Measurements from ENCODE around the gene RFC1. TPM values are rescaled to one million over a fixed set of nuclear protein-coding genes. Genes with fewer than 3 reads are reported as not detected.

The RFC1 gene
- total and polyA plus RNA-seq, 2 of the 4 experiments (the other 2 are of a cell fraction) = 18.4 to 49.3 TPM

DNA sequence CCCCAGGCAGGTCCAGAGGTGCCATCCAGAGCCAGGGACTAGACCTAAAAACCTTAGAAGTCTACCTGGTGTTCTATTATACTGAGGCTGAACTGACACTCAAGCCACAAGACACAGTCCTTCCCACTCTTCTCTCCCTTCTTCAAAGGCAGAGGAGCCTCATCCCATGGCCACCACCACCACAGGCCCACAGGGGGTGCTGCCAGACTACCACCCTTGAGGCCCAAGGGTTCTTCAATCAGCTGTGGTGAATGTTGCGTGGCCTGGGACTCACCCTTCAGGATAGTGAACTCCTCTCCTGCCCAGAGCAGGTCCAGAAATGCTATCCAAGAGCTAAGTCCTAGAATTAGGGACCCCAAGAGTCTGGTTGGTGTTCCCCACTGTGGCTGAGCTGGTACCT lies 17.5 kb upstream of the RFC1 start:
- Histone ChIP-seq H2AFZ (replicated peaks; ENCODE audit: low read length, poor library complexity) (no peak overlapping the region), H2BK15ac (ENCODE audit: low read depth, low read length) (no peak overlapping the region), H3K14ac (replicated peaks; ENCODE audit: low read depth, low read length) (no peak overlapping the region), H3K18ac (ENCODE audit: low read depth, low read length) (no peak overlapping the region), H4K20me1 (ENCODE audit: insufficient read depth, low read length) (no peaks in the 10 kb centered on the region), H2BK5ac (ENCODE audit: low read depth, low read length, poor library complexity, severe bottlenecking) (no peak overlapping the region), H3K9me1 (ENCODE audit: insufficient read depth, low read length) (no peaks in the 10 kb centered on the region), H3K4me1 (ENCODE audit: control insufficient read depth, insufficient read depth, low read length) (no peaks in the 10 kb centered on the region), H2BK20ac (ENCODE audit: low read depth, low read length) (no peak overlapping the region), H3K9me3 (ENCODE audit: control insufficient read depth, insufficient read depth, low read length) (no peaks in the 10 kb centered on the region), H3K4ac (ENCODE audit: low read depth, low read length) (no peak overlapping the region), H2AK9ac (replicated peaks; ENCODE audit: low read depth, low read length, poor library complexity) (no peak overlapping the region), H4K5ac (ENCODE audit: low read depth, low read length) (no peak overlapping the region), H3K4me3 (ENCODE audit: insufficient read depth, low read depth, low read length) (no peak overlapping the region), H3K27me3 (ENCODE audit: control insufficient read depth, insufficient read depth, low read length) (peaks cover 10% of the 10 kb centered on the region), H4K91ac (ENCODE audit: insufficient read depth, low read depth, low read length) (no peak overlapping the region), H3K27ac (ENCODE audit: insufficient read depth, low read length) (no peak overlapping the region), H3K79me1 (ENCODE audit: low read depth in 1 of 2, low read length in 2 of 2) (no peaks in the 10 kb centered on the region), H4K8ac (ENCODE audit: low read depth in 2 of 2, low read length in 2 of 2) (no peak overlapping the region), H3K23ac (ENCODE audit: low read depth, low read length) (no peak overlapping the region), H3K36me3 (ENCODE audit: control insufficient read depth, insufficient read depth, low read length) (no peaks in the 10 kb centered on the region), H3K9ac (ENCODE audit: low read depth, low read length) (no peak overlapping the region), H3K4me2 (ENCODE audit: low read depth, low read length) (no peak overlapping the region), H3K56ac (ENCODE audit: extremely low read depth, insufficient read depth, low read length) (no peak overlapping the region), H2BK120ac (ENCODE audit: low read depth, low read length) (no peak overlapping the region), H2AK5ac (ENCODE audit: low read depth, low read length) (no peak overlapping the region)
- dilution Hi-C loops (cut with HindIII; ENCODE audit: low sequenced_read_pairs, unreplicated experiment) (no loop called here), intact Hi-C loops (cut with micrococcal nuclease) (no loop called here), in situ Hi-C loops (cut with MboI; ENCODE audit: low sequenced_read_pairs) (no loop called here)
- TF ChIP-seq SMC3 (IDR thresholded peaks at IDR 0.05; ENCODE audit: low read depth, low read length) = no peak
- no peak for TF ChIP-seq CHD1 (IDR thresholded peaks at IDR 0.05; ENCODE audit: low read depth, low read length)
- TF ChIP-seq, protein P1, sequence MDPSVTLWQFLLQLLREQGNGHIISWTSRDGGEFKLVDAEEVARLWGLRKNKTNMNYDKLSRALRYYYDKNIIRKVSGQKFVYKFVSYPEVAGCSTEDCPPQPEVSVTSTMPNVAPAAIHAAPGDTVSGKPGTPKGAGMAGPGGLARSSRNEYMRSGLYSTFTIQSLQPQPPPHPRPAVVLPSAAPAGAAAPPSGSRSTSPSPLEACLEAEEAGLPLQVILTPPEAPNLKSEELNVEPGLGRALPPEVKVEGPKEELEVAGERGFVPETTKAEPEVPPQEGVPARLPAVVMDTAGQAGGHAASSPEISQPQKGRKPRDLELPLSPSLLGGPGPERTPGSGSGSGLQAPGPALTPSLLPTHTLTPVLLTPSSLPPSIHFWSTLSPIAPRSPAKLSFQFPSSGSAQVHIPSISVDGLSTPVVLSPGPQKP (IDR thresholded peaks at IDR 0.05; ENCODE audit: borderline replicate concordance, low read depth, low read length) = no peak
- no peak for TF ChIP-seq RAD21 (IDR thresholded peaks at IDR 0.05; ENCODE audit: low read length)
- TF ChIP-seq POLR2A (IDR thresholded peaks at IDR 0.05; ENCODE audit: low read depth, low read length) = no peak
- no peak for TF ChIP-seq CTCF (conservative IDR thresholded peaks at IDR 0.05; ENCODE audit: low read depth, low read length)
- no peak for TF ChIP-seq USF2 (IDR thresholded peaks at IDR 0.05; ENCODE audit: low read depth, low read length)
- no peak for TF ChIP-seq BHLHE40 (IDR thresholded peaks at IDR 0.05; ENCODE audit: low read depth, low read length)
- TF ChIP-seq MXI1 (IDR thresholded peaks at IDR 0.05; ENCODE audit: borderline replicate concordance, low read depth, low read length) = no peak
- no peak for TF ChIP-seq FOS (IDR thresholded peaks at IDR 0.05; ENCODE audit: low read depth, low read length)
- TF ChIP-seq MAZ (IDR thresholded peaks at IDR 0.05; ENCODE audit: borderline replicate concordance, low read depth, low read length) = no peak
- TF ChIP-seq RFX5 (IDR thresholded peaks at IDR 0.05; ENCODE audit: low read depth, low read length) = no peak
- no peak for TF ChIP-seq MAFK (IDR thresholded peaks at IDR 0.05; ENCODE audit: low read depth, low read length)
- no peak for TF ChIP-seq NFE2L2 (IDR thresholded peaks at IDR 0.05; ENCODE audit: low read depth, low read length)
- TF ChIP-seq RCOR1 (IDR thresholded peaks at IDR 0.05; ENCODE audit: insufficient replicate concordance, low read length) = no peak
- TF ChIP-seq CEBPB (IDR thresholded peaks at IDR 0.05; ENCODE audit: low read depth, low read length) = no peak
- POLR2A ChIA-PET (ENCODE audit: unreplicated experiment) = no interaction called here
- CTCF ChIA-PET = no interaction called here
- DNase-seq = no peak
- BruUV-seq (replicated peaks) = no TSS peak
- ATAC-seq (ENCODE audit: low read depth) = no peak
- WGBS, 2 experiments (ENCODE audit: extremely low coverage in 2 of 2, insufficient read length in 1 of 2) = no CpG with 5 or more reads among the region's 1 CpG

Measured in IMR-90 (cell line).